ENCODE results near the gene CARD10.
"Not testable (repeated sequence)": the region's sequence is repeated elsewhere in the genome, so short reads cannot be mapped to it uniquely, and the experiment has no call there.

CARD10 gene

DNA sequence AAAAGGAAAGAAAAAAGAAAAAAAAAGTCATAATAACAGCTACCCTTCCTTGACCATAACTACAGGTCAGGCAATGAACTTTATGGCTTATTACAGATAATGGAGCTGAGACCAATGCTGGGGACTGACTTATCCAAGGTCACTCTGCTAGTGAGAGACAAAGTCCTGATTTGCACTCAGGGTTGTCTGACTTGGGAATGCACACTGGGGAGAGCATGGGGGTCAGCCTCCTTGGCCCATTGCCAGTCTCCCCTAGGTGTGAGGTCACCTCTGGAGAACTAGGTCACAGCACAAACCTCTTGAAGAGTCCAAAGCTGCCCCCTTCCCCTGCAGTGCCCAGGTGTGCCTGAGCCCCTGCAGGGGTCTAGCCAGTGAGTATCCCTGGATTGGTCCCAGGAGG is 35.8 kb upstream of the CARD10 start:
- no peak for DNase-seq

GRCh38 chr22:37553725-37554124 is 34.5 kb upstream of the CARD10 start:
- DNase-seq = no peak

DNA sequence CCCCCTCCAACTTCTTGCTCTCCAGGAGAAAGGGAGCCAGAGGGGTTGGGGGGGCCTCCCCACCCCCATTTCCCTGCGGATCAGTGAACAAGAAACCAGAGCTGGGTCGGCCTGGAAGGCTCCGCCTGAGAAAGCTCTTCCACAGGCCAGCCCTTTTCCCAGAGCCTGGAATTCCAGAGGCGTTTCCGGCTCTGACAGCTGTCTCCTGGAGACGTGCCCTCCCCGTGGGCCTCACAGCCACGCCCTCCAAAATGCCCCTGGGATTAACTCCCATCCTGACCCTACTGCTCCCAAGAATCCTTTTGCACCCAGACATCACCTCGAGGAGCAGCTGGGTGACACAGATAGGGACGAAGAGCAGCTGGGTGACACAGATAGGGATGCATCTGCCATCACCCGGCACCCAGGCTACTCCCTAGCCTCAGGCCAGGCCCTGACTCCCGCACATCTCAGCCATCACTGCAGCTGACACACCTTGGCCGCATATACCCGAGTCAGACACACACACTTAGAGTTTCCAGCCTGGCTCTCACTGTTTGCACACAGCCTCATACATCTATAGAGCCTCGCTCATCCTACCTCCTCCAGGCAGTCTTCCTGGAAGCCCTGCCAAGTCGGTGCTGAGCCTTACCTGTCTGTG is 33.4 kb upstream of the CARD10 start:
- DNase-seq = no peak

GRCh38 chr22:37551981-37552380 is 32.8 kb upstream of the CARD10 start:
- no peak for DNase-seq

DNA sequence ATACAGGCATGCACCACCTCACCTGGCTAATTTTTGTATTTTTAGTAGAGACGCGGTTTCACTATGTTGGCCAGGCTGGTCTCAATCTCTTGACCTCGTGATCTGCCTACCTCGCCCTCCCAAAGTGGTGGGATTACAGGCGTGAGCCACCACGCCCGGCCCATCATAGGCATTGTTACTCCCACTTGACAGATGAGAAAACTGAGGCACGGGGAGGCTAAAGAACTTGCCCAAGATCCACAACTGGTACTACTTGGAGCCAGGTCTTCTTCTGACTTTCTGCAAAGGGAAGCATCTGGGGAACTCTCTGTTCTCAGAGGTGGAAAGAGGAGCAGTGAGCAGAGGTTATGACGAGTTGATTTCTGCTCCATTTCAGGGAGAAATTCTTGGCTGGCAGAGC is 31.7 kb upstream of the CARD10 start:
- DNase-seq = not testable (repeated sequence)

GRCh38 chr22:37549704-37550059 is 30.5 kb upstream of the CARD10 start:
- DNase-seq = no peak

GRCh38 chr22:37547251-37547741 is 28.1 kb upstream of the CARD10 start:
- no peak for DNase-seq

DNA sequence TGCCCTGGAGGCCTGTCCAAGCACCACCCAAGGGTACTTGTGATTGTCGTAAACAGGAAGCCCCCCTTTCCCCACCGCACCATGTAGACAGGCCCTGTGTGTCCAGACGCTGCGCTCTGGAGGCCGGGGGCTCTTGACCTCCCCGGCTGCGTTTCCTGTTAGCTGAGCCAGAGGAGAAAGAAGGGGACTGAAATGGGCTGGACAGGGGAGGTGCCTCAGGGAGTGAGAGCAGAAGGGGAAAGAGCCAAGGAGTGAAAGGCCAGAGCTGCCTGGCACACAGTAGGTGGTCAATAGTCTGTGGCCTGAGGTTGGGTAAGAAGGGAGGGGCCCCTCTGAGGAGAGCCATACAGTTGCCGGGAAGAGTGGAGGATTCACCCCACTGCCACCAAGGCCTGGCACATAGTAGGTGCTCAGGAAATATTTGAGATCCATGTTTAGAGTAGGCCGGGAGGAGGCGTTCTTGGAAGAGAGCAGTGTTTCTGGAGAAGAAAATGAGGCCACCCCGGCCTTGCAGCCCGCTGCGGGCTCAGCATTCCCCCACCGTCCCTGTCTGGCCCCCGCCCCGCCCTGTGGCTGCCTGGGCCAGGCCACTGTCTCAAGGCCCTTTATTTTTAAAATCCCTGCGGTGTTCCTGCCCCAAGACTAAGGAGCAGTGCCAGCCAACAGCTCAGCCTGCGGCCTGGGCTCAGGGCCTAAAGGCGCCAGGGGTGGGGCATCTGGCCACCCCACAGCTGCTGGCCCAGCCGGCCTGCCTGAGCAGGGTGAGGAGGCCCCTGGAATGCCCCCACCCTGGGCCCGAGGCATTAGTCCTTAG is 27.4 kb upstream of the CARD10 start:
- no peak for DNase-seq

DNA sequence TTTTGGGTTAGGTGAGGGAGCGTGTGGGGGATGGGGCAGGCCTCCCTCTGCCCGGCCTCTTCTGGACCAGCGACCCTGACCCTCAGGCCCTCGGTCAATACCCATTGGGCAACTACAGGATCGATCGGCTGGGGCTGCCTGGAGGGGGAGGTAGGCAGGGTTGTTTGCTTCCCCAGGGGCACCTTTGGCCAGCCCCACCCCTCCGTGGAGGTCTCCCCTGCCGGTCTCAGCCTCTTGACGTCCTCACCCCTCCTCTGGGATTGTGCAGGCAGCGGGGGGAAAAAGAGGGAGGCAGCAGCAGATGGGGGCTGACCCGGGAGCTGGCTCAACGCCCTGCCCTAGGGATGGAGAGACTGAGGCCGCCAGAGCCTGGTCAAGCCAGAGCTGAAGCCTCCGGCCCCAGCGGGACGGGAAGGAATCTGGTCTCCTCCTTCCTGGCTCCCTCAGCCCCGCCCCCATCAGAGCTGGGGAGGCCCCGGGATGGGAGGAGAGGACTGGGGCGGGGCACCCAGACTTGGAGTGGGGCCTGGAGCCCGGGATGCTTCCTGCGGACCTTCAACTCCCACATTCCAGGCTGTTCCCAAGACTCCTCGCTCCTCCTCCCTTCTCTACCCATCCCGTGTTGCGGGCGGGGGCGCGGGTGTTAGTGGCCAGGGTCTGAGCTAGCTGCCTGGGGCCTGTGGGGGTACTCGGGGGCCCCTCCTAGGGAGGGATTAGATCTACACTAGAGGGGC is 26.7 kb upstream of the CARD10 start:
- no peak for DNase-seq

DNA sequence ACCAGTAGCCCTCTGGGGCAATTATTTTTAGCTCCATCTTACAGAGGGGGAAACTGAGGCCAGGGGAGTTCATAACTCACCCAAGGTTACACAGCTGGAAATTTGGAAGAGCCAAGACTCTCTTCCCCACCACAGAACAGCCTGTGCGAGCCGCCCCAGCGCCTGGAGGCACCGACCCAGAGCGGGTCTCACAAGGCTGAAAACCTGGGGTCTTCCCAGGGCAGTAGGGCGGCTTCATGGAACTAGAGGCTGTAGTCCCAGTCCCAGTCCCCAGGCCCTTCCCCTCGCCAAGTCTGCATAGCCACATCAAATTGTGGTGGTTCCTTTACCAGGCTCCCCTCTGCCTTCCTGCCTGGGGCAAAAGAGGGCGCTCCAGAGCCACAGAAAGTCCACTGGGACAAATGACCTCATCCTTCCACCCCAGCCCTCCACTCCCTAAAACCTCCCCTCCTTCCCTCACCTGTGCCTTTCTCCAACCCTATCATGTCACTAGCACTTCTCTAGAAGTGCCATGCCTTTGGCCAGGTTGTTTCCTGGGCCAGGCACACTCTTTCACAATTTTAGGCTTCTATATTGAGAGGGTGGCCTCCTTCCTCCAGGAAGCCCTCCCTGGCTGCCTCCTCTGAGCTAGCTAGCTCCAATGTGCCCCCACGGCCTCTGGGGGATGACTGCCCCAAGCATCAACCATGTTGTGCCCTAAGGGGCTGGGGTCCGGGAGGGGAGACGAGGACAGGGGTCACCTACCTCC is 25.9 kb upstream of the CARD10 start:
- DNase-seq = no peak

- no peak for DNase-seq
Measured at GRCh38 chr22:37542959-37543358, 23.7 kb upstream of the CARD10 start.

GRCh38 chr22:37542416-37542815 is 23.2 kb upstream of the CARD10 start:
- not testable (repeated sequence) for DNase-seq

- DNase-seq = not testable (repeated sequence)
Measured at GRCh38 chr22:37539790-37540189, 20.6 kb upstream of the CARD10 start.

GRCh38 chr22:37538590-37539357 is 19.6 kb upstream of the CARD10 start:
- DNase-seq = peak; percentile 10

- no peak for DNase-seq
Measured at GRCh38 chr22:37535159-37535558, 15.9 kb upstream of the CARD10 start.

DNA sequence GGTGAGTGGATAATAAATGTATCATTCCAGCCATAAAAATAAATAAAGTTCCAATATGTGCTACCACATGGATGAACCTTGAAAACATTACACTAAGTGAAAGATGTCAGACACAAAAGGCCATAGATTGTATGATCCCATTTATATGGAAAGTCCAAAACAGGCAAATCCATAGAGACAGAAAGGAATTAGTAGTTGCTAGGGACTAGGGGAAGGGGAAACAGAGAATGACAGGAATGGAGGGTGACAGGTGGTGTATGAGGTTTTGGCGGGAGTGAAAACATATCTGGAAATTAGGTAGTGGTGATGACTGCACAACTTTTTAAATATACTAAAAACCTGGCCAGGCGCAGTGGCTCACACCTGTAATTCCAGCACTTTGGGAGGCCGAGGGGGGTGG is 15.2 kb upstream of the CARD10 start:
- DNase-seq = no peak

DNA sequence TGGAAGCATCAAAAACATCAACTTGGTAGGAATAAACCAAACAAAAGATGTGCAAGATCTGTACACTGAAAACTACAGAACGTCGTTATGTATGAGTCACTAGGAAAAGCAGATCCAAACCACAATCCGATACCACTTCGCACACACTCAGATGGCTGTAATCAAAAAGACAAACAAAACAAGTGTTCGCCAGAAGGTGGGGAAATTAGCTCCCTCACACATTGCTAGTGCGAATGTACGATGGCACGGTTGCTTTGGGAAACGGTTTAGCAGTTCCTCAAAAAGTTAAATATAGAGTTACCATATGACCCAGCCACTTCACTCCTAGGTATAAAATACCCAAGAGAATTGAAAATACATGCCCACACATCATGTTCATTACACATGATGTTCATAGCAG is 14.8 kb upstream of the CARD10 start:
- DNase-seq = no peak

DNA sequence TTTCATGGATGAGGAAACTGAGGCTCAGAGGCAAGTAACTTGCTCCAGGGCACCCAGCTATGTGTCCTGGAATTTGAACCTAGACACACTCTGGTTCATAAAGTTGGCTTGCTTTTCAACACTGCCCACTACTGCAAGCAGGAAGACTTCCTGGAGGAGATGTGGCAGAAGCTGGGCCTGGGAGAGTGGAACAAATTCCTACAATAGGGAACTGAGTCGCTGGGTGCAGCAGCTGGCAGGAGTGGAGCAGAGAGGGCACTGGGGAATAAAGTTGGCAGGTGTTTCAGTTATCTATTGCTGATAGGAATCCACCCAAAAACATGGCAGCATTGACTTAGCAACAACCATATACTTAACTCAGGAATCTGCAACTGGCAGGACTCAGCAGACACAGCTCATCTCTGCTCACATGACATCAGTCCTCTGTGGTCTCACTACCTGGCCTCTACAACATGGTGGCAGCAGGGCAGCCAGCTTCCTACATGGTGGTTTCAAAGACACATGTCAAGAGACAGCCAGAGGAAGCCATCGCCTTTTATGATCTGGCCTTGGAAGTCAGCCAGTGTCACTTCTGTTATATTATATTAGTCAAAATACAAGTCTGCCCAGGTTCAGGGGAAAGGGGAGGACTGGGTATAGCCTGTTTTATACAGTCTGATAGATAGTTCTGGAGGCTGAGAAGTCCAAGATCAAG is 10.6 kb upstream of the CARD10 start:
- DNase-seq = no peak

- DNase-seq = not testable (repeated sequence)
Measured at GRCh38 chr22:37527952-37528351, 8.7 kb upstream of the CARD10 start.

GRCh38 chr22:37527081-37527752 is 8.0 kb upstream of the CARD10 start:
- not testable (repeated sequence) for DNase-seq

DNA sequence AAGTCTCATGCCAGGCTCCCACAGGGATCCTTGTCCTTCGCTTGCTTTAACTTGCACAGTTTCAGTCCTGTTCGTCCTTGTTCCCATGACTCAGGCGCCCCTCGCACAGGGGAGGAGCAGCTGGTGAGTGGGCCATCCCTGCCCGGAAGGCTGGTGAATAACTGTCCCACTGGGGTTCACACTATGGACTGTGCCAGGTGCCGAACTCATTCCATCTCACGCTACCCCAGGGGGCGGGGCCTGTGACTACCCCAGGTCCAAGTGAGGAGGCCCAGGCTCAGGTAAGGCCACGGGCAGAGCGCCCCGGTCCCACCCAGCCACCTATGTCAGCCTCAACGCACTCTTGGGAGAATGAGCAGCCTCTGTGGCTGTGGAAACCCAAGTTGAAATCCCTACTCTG is 7.2 kb upstream of the CARD10 start:
- no peak for DNase-seq
